Measurements from ENCODE around the gene NPC2.
A peak's percentile ranks its signal among the peaks of the same experiment; 100 is the strongest.

Gene NPC2

GRCh38 chr14:74531467-74531866 lies 38.4 kb upstream of the NPC2 start:
- H3K27me3 ChIP-seq = no peaks in the 10 kb centered on the region

GRCh38 chr14:74531006-74531405 lies 37.9 kb upstream of the NPC2 start:
- TF ChIP-seq Cebpa-rat (IDR thresholded peaks at IDR 0.05) = no peak
- no peaks in the 10 kb centered on the region for H4K20me1 ChIP-seq
- H3K27me3 ChIP-seq = no peaks in the 10 kb centered on the region
- H3K36me3 ChIP-seq = no peaks in the 10 kb centered on the region
- no peak overlapping the region for H3K4me3 ChIP-seq
- H3K27ac ChIP-seq = no peak overlapping the region
- no peak overlapping the region for H3K4me2 ChIP-seq
- H3K4me1 ChIP-seq = peaks cover 20% of the 10 kb centered on the region
- no peaks in the 10 kb centered on the region for H3K9me3 ChIP-seq
- H3K9ac ChIP-seq = no peak overlapping the region

More at GRCh38 chr14:74531467-74531866, 38.4 kb upstream of the NPC2 start:
- no peak overlapping the region for H3K27ac ChIP-seq
- H3K36me3 ChIP-seq = no peaks in the 10 kb centered on the region
- peaks cover 17% of the 10 kb centered on the region for H3K4me1 ChIP-seq
- H3K9ac ChIP-seq = no peak overlapping the region
- no peak for TF ChIP-seq Cebpa-rat (IDR thresholded peaks at IDR 0.05)
- H3K4me3 ChIP-seq = no peak overlapping the region
- no peaks in the 10 kb centered on the region for H4K20me1 ChIP-seq
- H3K9me3 ChIP-seq = no peaks in the 10 kb centered on the region
- H3K4me2 ChIP-seq = no peak overlapping the region

GRCh38 chr14:74528886-74529285 lies 35.8 kb upstream of the NPC2 start:
- Histone ChIP-seq H3K27me3 (no peaks in the 10 kb centered on the region), H3K9ac (no peak overlapping the region), H3K36me3 (no peaks in the 10 kb centered on the region), H3K27ac (no peak overlapping the region), H3K4me3 (no peak overlapping the region), H3K4me1 (peaks cover 34% of the 10 kb centered on the region), H3K4me2 (no peak overlapping the region), H4K20me1 (no peaks in the 10 kb centered on the region), H3K9me3 (no peaks in the 10 kb centered on the region)
- TF ChIP-seq Cebpa-rat (IDR thresholded peaks at IDR 0.05) = no peak

GRCh38 chr14:74528406-74528805 lies 35.3 kb upstream of the NPC2 start:
- Histone ChIP-seq H3K27me3 (no peaks in the 10 kb centered on the region), H3K4me3 (no peak overlapping the region), H3K36me3 (no peaks in the 10 kb centered on the region), H3K4me2 (no peak overlapping the region), H3K27ac (no peak overlapping the region), H4K20me1 (no peaks in the 10 kb centered on the region), H3K9ac (no peak overlapping the region), H3K9me3 (no peaks in the 10 kb centered on the region), H3K4me1 (peaks cover 29% of the 10 kb centered on the region)
- no peak for TF ChIP-seq Cebpa-rat (IDR thresholded peaks at IDR 0.05)

GRCh38 chr14:74527736-74528280 lies 34.7 kb upstream of the NPC2 start:
- Histone ChIP-seq H3K9me3 (no peaks in the 10 kb centered on the region), H3K4me2 (no peak overlapping the region), H3K36me3 (no peaks in the 10 kb centered on the region), H3K4me3 (no peak overlapping the region), H3K9ac (no peak overlapping the region), H4K20me1 (no peaks in the 10 kb centered on the region), H3K4me1 (peaks cover 26% of the 10 kb centered on the region), H3K27ac (no peak overlapping the region), H3K27me3 (no peaks in the 10 kb centered on the region)
- no peak for TF ChIP-seq Cebpa-rat (IDR thresholded peaks at IDR 0.05)

- H3K4me2 ChIP-seq = peak overlapping the region; percentile 20; the same call in 1 of the 2 replicates
- no peaks in the 10 kb centered on the region for H3K9me3 ChIP-seq
- H3K9ac ChIP-seq = no peak overlapping the region
- H4K20me1 ChIP-seq = no peaks in the 10 kb centered on the region
- no peak overlapping the region for H3K4me3 ChIP-seq
- H3K36me3 ChIP-seq = no peaks in the 10 kb centered on the region
- H3K27ac ChIP-seq = no peak overlapping the region
- H3K27me3 ChIP-seq = no peaks in the 10 kb centered on the region
- H3K4me1 ChIP-seq = peaks cover 26% of the 10 kb centered on the region
- TF ChIP-seq Cebpa-rat (IDR thresholded peaks at IDR 0.05) = no peak
These were observed 33.9 kb upstream of the NPC2 start for GRCh38 chr14:74526854-74527585.

GRCh38 chr14:74525361-74525851 lies 32.3 kb upstream of the NPC2 start:
- Histone ChIP-seq H4K20me1 (no peaks in the 10 kb centered on the region), H3K27ac (no peak overlapping the region), H3K4me2 (peak overlapping the region; percentile 24; the same call in 1 of the 2 replicates), H3K27me3 (no peaks in the 10 kb centered on the region), H3K9me3 (no peaks in the 10 kb centered on the region), H3K4me3 (no peak overlapping the region), H3K4me1 (peaks cover 26% of the 10 kb centered on the region), H3K36me3 (no peaks in the 10 kb centered on the region), H3K9ac (no peak overlapping the region)
- no peak for TF ChIP-seq Cebpa-rat (IDR thresholded peaks at IDR 0.05)

GRCh38 chr14:74524812-74525135 lies 31.7 kb upstream of the NPC2 start:
- no peaks in the 10 kb centered on the region for H4K20me1 ChIP-seq
- H3K9me3 ChIP-seq = no peaks in the 10 kb centered on the region
- H3K27ac ChIP-seq = no peak overlapping the region
- no peak overlapping the region for H3K4me3 ChIP-seq
- H3K36me3 ChIP-seq = no peaks in the 10 kb centered on the region
- H3K4me2 ChIP-seq = no peak overlapping the region
- H3K27me3 ChIP-seq = no peaks in the 10 kb centered on the region
- no peak for TF ChIP-seq Cebpa-rat (IDR thresholded peaks at IDR 0.05)
- H3K9ac ChIP-seq = no peak overlapping the region
- H3K4me1 ChIP-seq = peaks cover 26% of the 10 kb centered on the region

- Histone ChIP-seq H3K4me3 (no peak overlapping the region), H3K9ac (no peak overlapping the region), H4K20me1 (no peaks in the 10 kb centered on the region), H3K27ac (no peak overlapping the region), H3K4me2 (no peak overlapping the region), H3K9me3 (no peaks in the 10 kb centered on the region), H3K36me3 (no peaks in the 10 kb centered on the region), H3K27me3 (no peaks in the 10 kb centered on the region), H3K4me1 (peaks cover 26% of the 10 kb centered on the region)
- no peak for TF ChIP-seq Cebpa-rat (IDR thresholded peaks at IDR 0.05)
These were observed 31.1 kb upstream of the NPC2 start for GRCh38 chr14:74524076-74524811.

GRCh38 chr14:74522740-74523139 lies 29.6 kb upstream of the NPC2 start:
- no peaks in the 10 kb centered on the region for H4K20me1 ChIP-seq
- H3K27me3 ChIP-seq = no peaks in the 10 kb centered on the region

More at GRCh38 chr14:74522740-74523139, 29.6 kb upstream of the NPC2 start:
- H3K27ac ChIP-seq = no peak overlapping the region
- no peak overlapping the region for H3K4me3 ChIP-seq
- no peak overlapping the region for H3K4me2 ChIP-seq
- H3K36me3 ChIP-seq = no peaks in the 10 kb centered on the region
- no peaks in the 10 kb centered on the region for H3K9me3 ChIP-seq
- no peak overlapping the region for H3K9ac ChIP-seq
- H3K4me1 ChIP-seq = peaks cover 35% of the 10 kb centered on the region
- TF ChIP-seq Cebpa-rat (IDR thresholded peaks at IDR 0.05) = no peak
